ENCODE data around the gene LMO4. TPM values are rescaled to one million over a fixed set of nuclear protein-coding genes. Genes with fewer than 3 reads are reported as not detected.
A peak's percentile ranks its signal among the peaks of the same experiment; 100 is the strongest.

Gene LMO4
- total RNA-seq, 1 donor from 2014 or later, result 91.4 TPM

GRCh38 chr1:87318056-87318650 lies 10.5 kb upstream of the LMO4 start:
- no peaks in the 10 kb centered on the region for H3K27me3 Mint-ChIP-seq (ENCODE audit: low read depth)

GRCh38 chr1:87318806-87319205 lies 9.9 kb upstream of the LMO4 start:
- H3K4me1 Mint-ChIP-seq, result peaks cover 5% of the 10 kb centered on the region
- no peaks in the 10 kb centered on the region for H3K36me3 Mint-ChIP-seq (ENCODE audit: low read depth)
- H3K27ac Mint-ChIP-seq (ENCODE audit: unreplicated experiment), result no peak overlapping the region
- H3K4me3 Mint-ChIP-seq, result no peak overlapping the region
- no peak for DNase-seq (ENCODE audit: low read depth, low spot score)
- H3K9me3 Mint-ChIP-seq, result no peaks in the 10 kb centered on the region
- TF ChIP-seq CTCF (conservative IDR thresholded peaks at IDR 0.05), result no peak
- H3K27me3 Mint-ChIP-seq (ENCODE audit: low read depth), result no peaks in the 10 kb centered on the region

More at GRCh38 chr1:87318056-87318650, 10.5 kb upstream of the LMO4 start:
- TF ChIP-seq CTCF (conservative IDR thresholded peaks at IDR 0.05), result no peak
- Mint-ChIP-seq H3K36me3 (ENCODE audit: low read depth) (no peaks in the 10 kb centered on the region), H3K27ac (ENCODE audit: unreplicated experiment) (no peak overlapping the region), H3K4me1 (peaks cover 5% of the 10 kb centered on the region), H3K4me3 (no peak overlapping the region), H3K9me3 (no peaks in the 10 kb centered on the region)
- DNase-seq (ENCODE audit: low read depth, low spot score), result no peak

GRCh38 chr1:87325982-87326738 lies 2.5 kb upstream of the LMO4 start:
- DNase-seq (ENCODE audit: low read depth, low spot score), result peak; percentile 49
- H3K4me1 Mint-ChIP-seq, result peaks cover 31% of the 10 kb centered on the region
- H3K27me3 Mint-ChIP-seq (ENCODE audit: low read depth), result no peaks in the 10 kb centered on the region
- peak; percentile 87 for TF ChIP-seq CTCF (conservative IDR thresholded peaks at IDR 0.05)
- H3K27ac Mint-ChIP-seq (ENCODE audit: unreplicated experiment), result no peak overlapping the region
- no peaks in the 10 kb centered on the region for H3K36me3 Mint-ChIP-seq (ENCODE audit: low read depth)
- peak overlapping the region; percentile 85 for H3K4me3 Mint-ChIP-seq
- no peaks in the 10 kb centered on the region for H3K9me3 Mint-ChIP-seq

GRCh38 chr1:87327376-87328271 lies 1.1 kb upstream of the LMO4 start:
- peaks cover 34% of the 10 kb centered on the region for H3K4me1 Mint-ChIP-seq
- no peak for DNase-seq (ENCODE audit: low read depth, low spot score)
- no peaks in the 10 kb centered on the region for H3K27me3 Mint-ChIP-seq (ENCODE audit: low read depth)
- no peak for TF ChIP-seq CTCF (conservative IDR thresholded peaks at IDR 0.05)
- peaks cover 6% of the 10 kb centered on the region for H3K36me3 Mint-ChIP-seq (ENCODE audit: low read depth)
- peak overlapping the region; percentile 93 for H3K4me3 Mint-ChIP-seq
- no peaks in the 10 kb centered on the region for H3K9me3 Mint-ChIP-seq
- peak overlapping the region; percentile 87 for H3K27ac Mint-ChIP-seq (ENCODE audit: unreplicated experiment)

GRCh38 chr1:87329051-87329525 lies 408 bp downstream of the LMO4 start:
- DNase-seq (ENCODE audit: low read depth, low spot score), result peak; percentile 39
- H3K4me1 Mint-ChIP-seq, result peaks cover 49% of the 10 kb centered on the region
- no peaks in the 10 kb centered on the region for H3K27me3 Mint-ChIP-seq (ENCODE audit: low read depth)
- no peak for TF ChIP-seq CTCF (conservative IDR thresholded peaks at IDR 0.05)
- peak overlapping the region; percentile 97 for H3K4me3 Mint-ChIP-seq
- H3K27ac Mint-ChIP-seq (ENCODE audit: unreplicated experiment), result peak overlapping the region; percentile 97
- peaks cover 7% of the 10 kb centered on the region for H3K36me3 Mint-ChIP-seq (ENCODE audit: low read depth)
- H3K9me3 Mint-ChIP-seq, result no peaks in the 10 kb centered on the region
